HepG2 (cell line): ENCODE data around the gene JMJD8. TPM values are rescaled to one million over a fixed set of nuclear protein-coding genes. Genes with fewer than 3 reads are reported as not detected.

Experiments used
- CENPT ChIP-seq: sonication (generic); formaldehyde crosslinking; IDR thresholded peaks from 2 replicates; pipeline ENCODE4 v1.8.0; 2022; ENCODE audit warnings: low read depth, mild to moderate bottlenecking, moderate library complexity, missing genetic modification reagents
- KDM2A ChIP-seq: sonication (generic); formaldehyde crosslinking; IDR thresholded peaks from 2 replicates; pipeline ENCODE4 v1.4.0; 2020; ENCODE audit warnings: low read depth, missing genetic modification reagents, borderline replicate concordance
- LCORL ChIP-seq, 2 experiments: fragments of 450-650 bp in 1 of 2; sonication (generic) in 1 of 2; formaldehyde crosslinking in 1 of 2; IDR thresholded peaks; 2 replicates each; pipeline versions ENCODE4 v1.5.0 to v1.6.1; 2017 to 2020; ENCODE audit warnings: antibody characterized with exemption in 1 of 2, missing genetic modification reagents in 1 of 2
- MLX ChIP-seq: IDR thresholded peaks from 2 replicates; pipeline ENCODE4 v1.6.1; 2016
- MYPOP ChIP-seq: sonication (generic); formaldehyde crosslinking; IDR thresholded peaks from 2 replicates; pipeline ENCODE4 v1.8.1; 2023; ENCODE audit warnings: mild to moderate bottlenecking, moderate library complexity, missing genetic modification reagents
- NR0B2 ChIP-seq: sonication (generic); formaldehyde crosslinking; IDR thresholded peaks from 2 replicates; pipeline ENCODE4 v1.4.0; 2020; ENCODE audit warnings: mild to moderate bottlenecking, missing genetic modification reagents
- PATZ1 ChIP-seq: sonication (generic); formaldehyde crosslinking; IDR thresholded peaks from 2 replicates; pipeline ENCODE4 v1.4.0; 2020; ENCODE audit warnings: missing genetic modification reagents
- RAD21 ChIP-seq: fragments of 450-650 bp; formaldehyde crosslinking; IDR thresholded peaks from 2 replicates; pipeline ENCODE4 v1.5.0; 2020; ENCODE audit warnings: mild to moderate bottlenecking
- RAD51 ChIP-seq: fragments of 450-650 bp; IDR thresholded peaks from 2 replicates; pipeline ENCODE4 v1.6.1; 2016; ENCODE audit warnings: borderline replicate concordance
- YY1 ChIP-seq: IDR thresholded peaks from 2 replicates; pipeline ENCODE4 v1.6.1; 2011; ENCODE audit warnings: low read length, low read depth, moderate library complexity, mild to moderate bottlenecking; ENCODE audit not compliant: insufficient read depth, insufficient replicate concordance
- ZFX ChIP-seq: sonication (generic); formaldehyde crosslinking; IDR thresholded peaks from 2 replicates; pipeline ENCODE4 v1.4.0; 2020; ENCODE audit warnings: mild to moderate bottlenecking, low read depth, missing genetic modification reagents, moderate library complexity
- polyA plus RNA-seq, 8 experiments: library from polyadenylated mRNA; depleted of rRNA in 3 of 8; stranded (reverse) in 7 of 8; unstranded in 1 of 8; fragments of >200 nt; fragmentation: Illumina TruSeq in 4 of 8; extraction: Trizol in 4 of 8; gene quantifications; 2 replicates each; pipeline versions ENCODE4 v1.2.1 to v1.2.3, GENCODE V29; 2011 to 2016; ENCODE audit warnings: low read depth in 4 of 8, missing spikeins in 1 of 8, mixed read lengths in 1 of 8; ENCODE audit not compliant: insufficient read depth in 1 of 8
- total RNA-seq, 5 experiments: library from RNA; depleted of rRNA; stranded (reverse); fragments of >200 nt; fragmentation: Illumina TruSeq; extraction: Trizol; gene quantifications; 2 replicates each; pipeline ENCODE4 v1.2.3, GENCODE V29; 2016; ENCODE audit warnings: low read depth in 1 of 5

The JMJD8 gene
- total and polyA plus RNA-seq, 2 of the 13 experiments (the other 11 are each of a cell fraction or from before 2014, with no cell fraction given) = 2.6 to 11.8 TPM

- 0 out of 2 replicates have a peak, but pooled peaks have one; percentile 32 for TF ChIP-seq KDM2A (CRISPR knock-in tag)
- TF ChIP-seq RAD21 = peak; percentile 74
- no peak for TF ChIP-seq NR0B2
- no peak for TF ChIP-seq RAD51
- TF ChIP-seq MYPOP (CRISPR knock-in tag) = no peak
- TF ChIP-seq PATZ1 = 0 out of 2 replicates have a peak, but pooled peaks have one; percentile 30
- no peak for TF ChIP-seq MLX (CRISPR knock-in tag)
- no peak for TF ChIP-seq LCORL (IDR thresholded peaks at IDR 0.05)
- TF ChIP-seq LCORL (CRISPR knock-in tag; IDR thresholded peaks at IDR 0.05) = no peak
- TF ChIP-seq YY1 = no peak
- TF ChIP-seq CENPT = no peak
- peak; percentile 38; the same call in 1 of the 2 replicates for TF ChIP-seq ZFX
Measured at GRCh38 chr16:733382-734207, 49.5 kb upstream of the JMJD8 start (continued).
